MCF 10A (cell line): ENCODE data around the gene RSRP1. TPM values are rescaled to one million over a fixed set of nuclear protein-coding genes. Genes with fewer than 3 reads are reported as not detected.
"Not testable (repeated sequence)": the region's sequence is repeated elsewhere in the genome, so short reads cannot be mapped to it uniquely, and the experiment has no call there.

Experiments
- Bru-seq: library from RNA; stranded (reverse); fragments of 400-500 nt; gene quantifications from one replicate; lab custom pipeline; 2021; lab: Mats Ljungman, UMichigan
- BruChase-seq, 2 experiments: library from RNA; stranded (reverse); fragments of 400-500 nt; gene quantifications; one replicate each; lab custom pipeline; 2021; lab: Mats Ljungman, UMichigan
- BruUV-seq: library from RNA; stranded (reverse); fragments of 400-500 nt; replicated peaks from 2 replicates; lab custom pipeline; 2021; lab: Mats Ljungman, UMichigan
- CTCF ChIA-PET: fragments of 300-600 bp; sonication (Branson Sonifier 250); formaldehyde crosslinking; extraction: SDS; loops from one replicate; lab custom pipeline; 2021; ENCODE audit warnings: antibody characterized with exemption, inconsistent platforms; lab: Yijun Ruan, JAX
- POLR2A ChIA-PET: fragments of 300-600, 350-650 bp; sonication (Branson Sonifier 250); formaldehyde crosslinking; extraction: SDS; loops from one replicate; lab custom pipeline; 2020; ENCODE audit warnings: antibody characterized with exemption, inconsistent platforms; lab: Yijun Ruan, JAX
- DNase-seq: peaks from one replicate; pipeline ENCODE4 v3.0.0-alpha.2; 2018; ENCODE audit not compliant: unreplicated experiment
- H3K27ac Mint-ChIP-seq: one replicate; pipeline ENCODE4 v1.8.0; 2022; ENCODE audit warnings: mild to moderate bottlenecking, low read depth, mixed read lengths; ENCODE audit not compliant: unreplicated experiment
- H3K27me3 Mint-ChIP-seq: one replicate; pipeline ENCODE4 v1.8.0; 2022; ENCODE audit warnings: mixed read lengths; ENCODE audit not compliant: insufficient read depth, unreplicated experiment
- H3K36me3 Mint-ChIP-seq: one replicate; pipeline ENCODE4 v1.8.0; 2022; ENCODE audit warnings: mild to moderate bottlenecking, moderate library complexity, mixed read lengths; ENCODE audit not compliant: insufficient read depth, unreplicated experiment
- H3K4me1 Mint-ChIP-seq: one replicate; pipeline ENCODE4 v1.8.0; 2022; ENCODE audit warnings: mixed read lengths; ENCODE audit not compliant: insufficient read depth, unreplicated experiment
- H3K4me3 Mint-ChIP-seq: one replicate; pipeline ENCODE4 v1.8.0; 2022; ENCODE audit warnings: mild to moderate bottlenecking, moderate library complexity, mixed read lengths; ENCODE audit not compliant: unreplicated experiment
- H3K9me3 Mint-ChIP-seq: one replicate; pipeline ENCODE4 v1.8.0; 2022; ENCODE audit warnings: mixed read lengths; ENCODE audit not compliant: unreplicated experiment
- CTCF ChIP-seq: fragments of 200-600 bp; IDR thresholded peaks from one replicate; pipeline ENCODE4 v1.8.0; 2022; ENCODE audit warnings: antibody characterized with exemption, mild to moderate bottlenecking; ENCODE audit not compliant: unreplicated experiment
- intact Hi-C: fragments of 100-400 bp; cut with micrococcal nuclease; formaldehyde crosslinking; loops from 2 replicates; pipeline ENCODE4 v1.14.1; 2022
- long read RNA-seq: library from polyadenylated mRNA; stranded (forward); transcript quantifications from one replicate; pipeline ENCODE4 v2.0.0, GENCODE V29; 2022
- total RNA-seq: library from RNA; stranded (reverse); gene quantifications from 2 replicates; pipeline ENCODE4 v1.2.3, GENCODE V29; 2022

Gene RSRP1
- total RNA-seq (77.2 and 86.4 TPM in 2 replicates), Bru-seq, nascent RNA (percentile 98 among the genes with signal in this experiment), BruChase-seq, experiment 1, labeled RNA remaining after a 6-hour chase (percentile 99 among the genes with signal in this experiment), BruChase-seq, experiment 2, labeled RNA remaining after a 2-hour chase (percentile 99 among the genes with signal in this experiment)
- long read RNA-seq, transcript RSRP1-207 (4 exons, 2,941 nt), result major isoform, 30 of 59 reads
- long read RNA-seq, partial matches to known transcripts, result 5 of 59 reads
- long read RNA-seq, other reads (novel, unspliced or antisense), result 22 of 59 reads

- ChIA-PET CTCF (no interaction called here), POLR2A (interaction anchor here (0.6 to 8.9 kb wide), 27 partner anchors 8 to 1764 kb away, joined by 3 to 138 read pairs (median 5); partner anchors contain the start of genes CLIC4, MACO1, MTFR1L and SYF2)
- Mint-ChIP-seq H3K27ac (peak within 1 kb of the TSS; percentile 98), H3K4me1 (peaks cover 13% of the 10 kb centered on the region), H3K36me3 (peaks cover 63% of the 10 kb centered on the region), H3K9me3 (no peaks in the 10 kb centered on the region), H3K4me3 (peak within 1 kb of the TSS; percentile 93), H3K27me3 (no peaks in the 10 kb centered on the region)
- DNase-seq, result peak; percentile 96
- no peak for TF ChIP-seq CTCF
- TSS peak; percentile 82 for BruUV-seq
- intact Hi-C loops, result loop anchor here (10.0 kb wide), 1 partner anchor 548 kb away; no protein-coding TSS in a partner anchor
Observed at GRCh38 chr1:25247024-25247828, at the start of gene RSRP1. TSS of gene RSRP1 (minus strand) at chr1:25247454. CDS start at chr1:25246963, 491 bp downstream.

- H3K9me3 Mint-ChIP-seq, DNase-seq, BruUV-seq, H3K4me3 Mint-ChIP-seq, H3K4me1 Mint-ChIP-seq, H3K27ac Mint-ChIP-seq, H3K36me3 Mint-ChIP-seq, H3K27me3 Mint-ChIP-seq, POLR2A ChIA-PET, intact Hi-C loops, CTCF ChIA-PET: not testable (repeated sequence)
Observed at GRCh38 chr1:25296501-25296900, 49.2 kb upstream of the RSRP1 start.

- H3K9me3 Mint-ChIP-seq, H3K36me3 Mint-ChIP-seq, H3K27me3 Mint-ChIP-seq, CTCF ChIA-PET, DNase-seq, H3K27ac Mint-ChIP-seq, H3K4me3 Mint-ChIP-seq, BruUV-seq, POLR2A ChIA-PET, H3K4me1 Mint-ChIP-seq, intact Hi-C loops: not testable (repeated sequence)
Observed at GRCh38 chr1:25294889-25295826, 47.9 kb upstream of the RSRP1 start.

GRCh38 chr1:25293426-25293825 is 46.2 kb upstream of the RSRP1 start:
- POLR2A ChIA-PET, H3K36me3 Mint-ChIP-seq, DNase-seq, CTCF ChIA-PET, H3K9me3 Mint-ChIP-seq, H3K27ac Mint-ChIP-seq, H3K4me1 Mint-ChIP-seq, intact Hi-C loops, H3K27me3 Mint-ChIP-seq, H3K4me3 Mint-ChIP-seq, BruUV-seq: not testable (repeated sequence)

GRCh38 chr1:25290043-25290442 is 42.8 kb upstream of the RSRP1 start:
- CTCF ChIA-PET, BruUV-seq, H3K4me3 Mint-ChIP-seq, DNase-seq, intact Hi-C loops, H3K36me3 Mint-ChIP-seq, H3K27me3 Mint-ChIP-seq, H3K27ac Mint-ChIP-seq, H3K4me1 Mint-ChIP-seq, H3K9me3 Mint-ChIP-seq, POLR2A ChIA-PET: not testable (repeated sequence)

- not testable (repeated sequence) for DNase-seq
Observed at GRCh38 chr1:25288573-25289101, 41.4 kb upstream of the RSRP1 start.

GRCh38 chr1:25287164-25287563 is 39.9 kb upstream of the RSRP1 start:
- H3K27ac Mint-ChIP-seq, H3K27me3 Mint-ChIP-seq, CTCF ChIA-PET, DNase-seq, H3K4me3 Mint-ChIP-seq, H3K9me3 Mint-ChIP-seq, H3K36me3 Mint-ChIP-seq, intact Hi-C loops, BruUV-seq, H3K4me1 Mint-ChIP-seq, POLR2A ChIA-PET: not testable (repeated sequence)

More at GRCh38 chr1:25288573-25289101, 41.4 kb upstream of the RSRP1 start:
- intact Hi-C loops, CTCF ChIA-PET, H3K9me3 Mint-ChIP-seq, H3K27ac Mint-ChIP-seq, H3K36me3 Mint-ChIP-seq, H3K27me3 Mint-ChIP-seq, H3K4me3 Mint-ChIP-seq, POLR2A ChIA-PET, BruUV-seq, H3K4me1 Mint-ChIP-seq: not testable (repeated sequence)
